B cell (primary cell): ENCODE measurements around the gene IGF2BP3. TPM values are rescaled to one million over a fixed set of nuclear protein-coding genes. Genes with fewer than 3 reads are reported as not detected.

Experiments used
- ATAC-seq: fragments of 200-7000 bp; cut with Tn5 transposase; one replicate; pipeline ENCODE4 v1.10.0; 2021; ENCODE audit warnings: low read depth, mild to moderate bottlenecking, moderate number of reproducible peaks, moderate library complexity
- CTCF ChIA-PET: fragments of 350-600 bp; sonication (Branson Sonifier 250); formaldehyde crosslinking; loops from one replicate; lab custom pipeline; 2021; ENCODE audit warnings: antibody characterized with exemption, inconsistent platforms; lab: Charles Lee
- POLR2A ChIA-PET: fragments of 350-600 bp; sonication (Branson Sonifier 250); formaldehyde crosslinking; loops from one replicate; lab custom pipeline; 2021; ENCODE audit warnings: antibody characterized with exemption; lab: Charles Lee
- DNase-seq: peaks from one replicate; pipeline ENCODE4 v3.0.0; 2013
- H2AFZ ChIP-seq: 2 replicates; pipeline ENCODE4 v1.6.1; 2012; ENCODE audit warnings: mild to moderate bottlenecking, low read depth, low read length; ENCODE audit not compliant: insufficient read depth, poor library complexity, severe bottlenecking
- H3K27ac ChIP-seq, 2 donors: 1 replicate in 1 of 2; 2 replicates in 1 of 2; pipeline ENCODE4 v1.5.1; 2012 to 2013; ENCODE audit warnings: low read length in 2 of 2, mild to moderate bottlenecking in 2 of 2, moderate library complexity in 1 of 2
- H3K27me3 ChIP-seq, 4 experiments: fragments of 200-600 bp in 1 of 4; sonication (generic) in 1 of 4; replicated peaks in 1 of 4; 1 replicate in 2 of 4; 2 replicates in 2 of 4; pipeline versions ENCODE4 v1.6.1 to v1.7.0; 2013 to 2016; ENCODE audit warnings: low read length in 3 of 4, mild to moderate bottlenecking in 2 of 4, mixed read lengths in 1 of 4, moderate library complexity in 1 of 4; ENCODE audit not compliant: insufficient read depth in 4 of 4, control insufficient read depth in 3 of 4; ENCODE audit errors: control extremely low read depth in 1 of 4
- H3K36me3 ChIP-seq, 2 experiments: replicated peaks in 1 of 2; 1 replicate in 1 of 2; 2 replicates in 1 of 2; pipeline versions ENCODE4 v1.6.1 to v1.7.1; 2013; ENCODE audit warnings: low read length in 1 of 2; ENCODE audit not compliant: insufficient read depth in 2 of 2, control insufficient read depth in 1 of 2; ENCODE audit errors: control extremely low read depth in 1 of 2, extremely low read depth in 1 of 2
- H3K4me1 ChIP-seq, 2 donors: fragments of 200-600 bp in 1 of 2; sonication (generic) in 1 of 2; 1 replicate in 1 of 2; 2 replicates in 1 of 2; pipeline versions ENCODE4 v1.5.1 to v1.6.1; 2013 to 2017; ENCODE audit warnings: low read length in 2 of 2; ENCODE audit not compliant: control insufficient read depth in 2 of 2, insufficient read depth in 2 of 2
- H3K4me2 ChIP-seq: replicated peaks from 2 replicates; pipeline ENCODE3; 2012; ENCODE audit warnings: mild to moderate bottlenecking, low read depth, low read length; ENCODE audit not compliant: poor library complexity, severe bottlenecking
- H3K4me3 ChIP-seq, 5 experiments: fragments of 200-600 bp in 1 of 5; sonication (generic) in 1 of 5; 1 replicate in 3 of 5; 2 replicates in 2 of 5; pipeline versions ENCODE4 v1.5.1 to v1.7.0; 2011 to 2016; ENCODE audit warnings: low read length in 4 of 5, mild to moderate bottlenecking in 4 of 5, low read depth in 2 of 5, control low read depth in 1 of 5, moderate library complexity in 1 of 5; ENCODE audit not compliant: insufficient read depth in 1 of 5; ENCODE audit errors: control extremely low read depth in 1 of 5, extremely low read depth in 1 of 5
- H3K79me2 ChIP-seq: fragments of 200-600 bp; sonication (generic); one replicate; pipeline ENCODE4 v1.6.0; 2016; ENCODE audit warnings: low read length; ENCODE audit not compliant: control insufficient read depth, insufficient read depth
- H3K9ac ChIP-seq: fragments of 200-600 bp; sonication (generic); 2 replicates; pipeline ENCODE4 v1.6.1; 2017; ENCODE audit warnings: mild to moderate bottlenecking, low read length, moderate library complexity
- H3K9me3 ChIP-seq, 3 donors: one replicate each; pipeline versions ENCODE4 v1.6.1 to v1.7.1; 2013; ENCODE audit warnings: low read length in 2 of 3; ENCODE audit not compliant: control insufficient read depth in 2 of 3, insufficient read depth in 1 of 3; ENCODE audit errors: control extremely low read depth in 1 of 3
- H4K20me1 ChIP-seq: 2 replicates; pipeline ENCODE4 v1.6.0; 2012; ENCODE audit warnings: mild to moderate bottlenecking, low read length; ENCODE audit not compliant: insufficient read depth, control insufficient read depth, poor library complexity, severe bottlenecking
- H3K27ac Mint-ChIP-seq: one replicate; pipeline ENCODE4 v1.8.0; 2021; ENCODE audit warnings: mixed read lengths
- H3K27me3 Mint-ChIP-seq: one replicate; pipeline ENCODE4 v1.8.0; 2021; ENCODE audit warnings: mixed read lengths
- H3K4me1 Mint-ChIP-seq: one replicate; pipeline ENCODE4 v1.8.0; 2021; ENCODE audit warnings: mixed read lengths
- H3K4me3 Mint-ChIP-seq: one replicate; pipeline ENCODE4 v1.8.0; 2021; ENCODE audit warnings: mixed read lengths
- H3K9me3 Mint-ChIP-seq: one replicate; pipeline ENCODE4 v1.8.0; 2022; ENCODE audit warnings: mixed read lengths; ENCODE audit not compliant: insufficient read depth
- CTCF ChIP-seq: fragments of 200-600 bp; IDR thresholded peaks from one replicate; pipeline ENCODE4 v1.8.0; 2022; ENCODE audit warnings: antibody characterized with exemption, mild to moderate bottlenecking
- EZH2 ChIP-seq: IDR thresholded peaks from 2 replicates; pipeline ENCODE4 v1.6.1; 2012; ENCODE audit warnings: borderline replicate concordance, low read depth, mild to moderate bottlenecking, moderate library complexity, low read length; ENCODE audit not compliant: insufficient read depth, poor library complexity, severe bottlenecking
- WGBS: methylation state at CpG from one replicate; pipeline ENCODE4 v1.1.5; 2013; ENCODE audit warnings: missing lambda C conversion rate; ENCODE audit not compliant: insufficient coverage; 5-methylcytosine and 5-hydroxymethylcytosine counted together
- intact Hi-C: fragments of 100-400 bp; cut with micrococcal nuclease; formaldehyde crosslinking; loops from one replicate; pipeline ENCODE4 v1.10.0; 2022
- polyA plus RNA-seq: library from polyadenylated mRNA; depleted of rRNA; stranded (reverse); fragments of >200 nt; gene quantifications from 2 replicates; pipeline ENCODE4 v1.2.3, GENCODE V29; 2012
- total RNA-seq, 2 donors: library from RNA; stranded (reverse); fragments of 120-200 nt in 1 of 2; gene quantifications; 1 replicate in 1 of 2; 2 replicates in 1 of 2; pipeline versions ENCODE4 v1.2.3 to v1.2.4, GENCODE V29; 2013 to 2022

The IGF2BP3 gene
- total and polyA plus RNA-seq, 2 donors (not counting 1 experiment from before 2014, with no cell fraction given): 0.63 to 10.0 TPM

- DNase-seq (no peak), ATAC-seq (no peak)
- H3K79me2 ChIP-seq: no peaks in the 10 kb centered on the region
- Mint-ChIP-seq H3K4me3 (peak overlapping the region; percentile 78), H3K9me3 (no peaks in the 10 kb centered on the region), H3K27ac (peak overlapping the region; percentile 84), H3K27me3 (peaks cover 56% of the 10 kb centered on the region), H3K4me1 (peaks cover 46% of the 10 kb centered on the region)
- peak overlapping the region in 1 of 2 donors; percentile 16 for H3K27ac ChIP-seq
- 3% methylated on average over 5 of the region's 18 CpGs for WGBS
- POLR2A ChIA-PET: interaction anchor here (0.7 kb wide), 1 partner anchor 62 kb away, joined by 3 read pairs; no protein-coding TSS in a partner anchor
- H2AFZ ChIP-seq: no peak overlapping the region
- H3K9me3 ChIP-seq: peaks cover 0 to 45% (median 8%) of the 10 kb centered on the region in 3 donors
- peak overlapping the region; percentile 7 to 90 (median 53) for H3K4me3 ChIP-seq
- peak overlapping the region; percentile 59 for H3K9ac ChIP-seq
- TF ChIP-seq EZH2 (no peak), CTCF (no peak)
- CTCF ChIA-PET: interaction anchor here (1.0 kb wide), 1 partner anchor 12 kb away, joined by 3 read pairs; no protein-coding TSS in a partner anchor
- intact Hi-C loops: loop anchor here (2.0 to 5.0 kb wide), 2 partner anchors 97 to 173 kb away; partner anchors contain the start of gene MALSU1
- peaks cover 22% of the 10 kb centered on the region for H4K20me1 ChIP-seq
- H3K27me3 ChIP-seq: peaks cover 0 to 86% (median 73%) of the 10 kb centered on the region in 4 experiments
- peak overlapping the region; percentile 89 for H3K4me2 ChIP-seq
- H3K4me1 ChIP-seq: peaks cover 60 to 68% of the 10 kb centered on the region in 2 donors
- H3K36me3 ChIP-seq: peaks cover 0 to 1% of the 10 kb centered on the region in 2 experiments
These were observed 385 bp downstream of the IGF2BP3 start for GRCh38 chr7:23469961-23470250.

GRCh38 chr7:23469150-23469960 is 936 bp downstream of the IGF2BP3 start:
- POLR2A ChIA-PET: no interaction called here
- no peaks in the 10 kb centered on the region for H3K9me3 Mint-ChIP-seq
- H3K4me3 Mint-ChIP-seq: peak overlapping the region; percentile 86
- peaks cover 41% of the 10 kb centered on the region for H3K4me1 Mint-ChIP-seq
- Histone ChIP-seq H3K27me3 (peaks cover 0 to 82% (median 69%) of the 10 kb centered on the region in 4 experiments), H3K27ac (peak overlapping the region in 1 of 2 donors; percentile 4), H3K79me2 (no peaks in the 10 kb centered on the region), H2AFZ (peak overlapping the region; percentile 72), H3K9me3 (peaks cover 0 to 40% (median 4%) of the 10 kb centered on the region in 3 donors), H3K4me3 (peak overlapping the region; percentile 36 to 90 (median 53)), H3K4me2 (peak overlapping the region; percentile 89), H3K36me3 (peaks cover 0 to 1% of the 10 kb centered on the region in 2 experiments), H4K20me1 (peaks cover 17% of the 10 kb centered on the region), H3K9ac (peak overlapping the region; percentile 59), H3K4me1 (peaks cover 54 to 63% of the 10 kb centered on the region in 2 donors)
- CTCF ChIA-PET: interaction anchor here (1.0 to 2.1 kb wide), 2 partner anchors 13 to 54 kb away, joined by 3 to 5 read pairs; no protein-coding TSS in a partner anchor
- TF ChIP-seq EZH2 (peak; percentile 93), CTCF (peak; percentile 26)
- H3K27me3 Mint-ChIP-seq: peaks cover 54% of the 10 kb centered on the region
- intact Hi-C loops: no loop called here
- under 1% methylated on average over 91 of the region's 91 CpGs for WGBS
- DNase-seq (peak; percentile 84), ATAC-seq (peak; percentile 28)
- peak overlapping the region; percentile 84 for H3K27ac Mint-ChIP-seq
